Measurements from ENCODE around the gene DUOXA2.

Gene DUOXA2

DNA sequence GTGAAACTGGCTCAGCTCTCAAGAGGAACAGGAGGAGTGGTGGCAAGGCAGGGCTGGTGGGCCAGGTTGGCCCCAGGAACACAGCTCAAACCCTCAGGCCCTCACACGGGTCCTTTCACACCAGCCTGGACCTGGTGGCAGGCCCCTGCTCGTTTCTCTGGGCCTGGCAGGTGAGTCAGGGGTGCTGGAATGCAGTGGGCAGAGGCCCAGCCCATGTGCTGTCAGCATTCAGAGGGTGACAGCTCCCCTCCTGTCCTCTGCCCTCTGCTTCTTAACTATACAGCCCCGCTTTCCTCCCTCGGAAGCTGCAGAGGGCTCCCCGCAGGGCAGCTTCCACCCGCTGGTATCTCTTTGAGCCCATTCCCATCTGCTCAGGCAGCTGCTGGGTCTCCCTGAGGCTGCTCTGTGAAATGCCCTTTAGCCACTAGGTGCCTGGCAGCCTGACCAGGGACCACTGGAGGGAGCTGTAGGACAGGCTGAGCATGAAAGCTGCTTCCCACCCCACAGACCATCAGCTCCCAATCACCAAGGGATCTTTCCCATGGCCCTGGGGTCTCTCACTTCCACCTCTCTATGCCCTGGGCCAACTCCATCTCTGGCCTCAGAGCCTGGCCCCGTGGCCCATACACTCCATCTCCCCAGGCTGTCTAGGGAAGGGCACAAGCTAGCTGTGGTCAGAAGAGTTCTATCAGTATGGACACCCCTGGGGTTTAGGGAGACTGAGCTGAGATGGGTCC is 48.8 kb downstream of the DUOXA2 start:
- DNase-seq (ENCODE audit: low spot score) = peak; percentile 94

GRCh38 chr15:45163508-45163856 is 49.4 kb downstream of the DUOXA2 start:
- DNase-seq (ENCODE audit: low spot score) = no peak

DNA sequence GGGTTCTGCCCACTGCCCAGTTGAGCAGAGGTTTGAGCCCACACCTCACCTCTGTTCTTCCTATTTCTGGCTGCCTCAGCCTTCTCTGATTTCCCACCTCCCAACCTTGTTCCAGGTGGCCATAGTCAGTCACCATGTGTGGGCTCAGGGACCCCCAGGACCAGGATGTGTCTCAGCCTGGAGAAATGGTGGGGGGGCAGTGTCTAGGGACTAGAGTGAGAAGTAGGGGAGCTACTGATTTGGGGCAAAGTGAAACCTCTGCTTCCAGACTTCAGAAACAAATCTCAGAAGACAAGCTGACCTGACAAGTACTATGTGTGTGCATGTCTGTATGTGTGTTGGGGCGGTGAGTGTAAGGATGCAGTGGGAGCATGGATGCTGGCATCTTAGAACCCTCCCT is 50.8 kb downstream of the DUOXA2 start:
- DNase-seq (ENCODE audit: low spot score) = no peak

- DNase-seq (ENCODE audit: low spot score) = no peak
These were observed 51.4 kb downstream of the DUOXA2 start for GRCh38 chr15:45165536-45165935.

- DNase-seq (ENCODE audit: low spot score) = peak; percentile 90
These were observed 52.9 kb downstream of the DUOXA2 start for GRCh38 chr15:45166834-45167630.

GRCh38 chr15:45167631-45168205 is 53.6 kb downstream of the DUOXA2 start:
- DNase-seq (ENCODE audit: low spot score) = no peak
